Endothelial cell of umbilical vein (primary cell): ENCODE results near the gene PSTPIP1. TPM values are rescaled to one million over a fixed set of nuclear protein-coding genes. Genes with fewer than 3 reads are reported as not detected.
A peak's percentile ranks its signal among the peaks of the same experiment; 100 is the strongest.

Experiments
- BruUV-seq: library from RNA; stranded (reverse); fragments of 400-500 nt; replicated peaks from 2 replicates; lab custom pipeline; 2021; lab: Mats Ljungman, UMichigan
- CTCF ChIA-PET: fragments of 300-600, 350-600 bp; sonication (Branson Sonifier 250); formaldehyde crosslinking; loops from one replicate; lab custom pipeline; 2021; ENCODE audit warnings: antibody characterized with exemption, inconsistent platforms; lab: Charles Lee
- POLR2A ChIA-PET: fragments of 300-600, 350-600 bp; sonication (Branson Sonifier 250); formaldehyde crosslinking; loops from one replicate; lab custom pipeline; 2021; ENCODE audit warnings: antibody characterized with exemption, inconsistent platforms; lab: Charles Lee
- DNase-seq: peaks from one replicate; pipeline ENCODE4 v3.0.0-alpha.2; 2011; ENCODE audit warnings: low read depth, low spot score
- FAIRE-seq: peaks from 2 replicates; lab custom pipeline; 2011; peaks lifted over from hg19 to GRCh38; lab: Jason Lieb, UNC
- H2AFZ ChIP-seq: 2 replicates; pipeline ENCODE4 v1.6.0; 2012; ENCODE audit warnings: low read depth, low read length, control low read depth, inconsistent platforms
- H3K27ac ChIP-seq: 2 replicates; pipeline ENCODE4 v1.5.1; 2011; ENCODE audit warnings: low read depth, mild to moderate bottlenecking, control low read depth, low read length, moderate library complexity; ENCODE audit not compliant: insufficient read depth
- H3K27me3 ChIP-seq, 2 experiments: 2 replicates each; pipeline versions ENCODE4 v1.6.0 to v1.6.1; 2011; ENCODE audit warnings: low read length in 2 of 2, mixed read lengths in 1 of 2; ENCODE audit not compliant: control insufficient read depth in 2 of 2, insufficient read depth in 2 of 2
- H3K36me3 ChIP-seq, 2 experiments: 2 replicates in 1 of 2; 3 replicates in 1 of 2; pipeline ENCODE4 v1.5.1; 2011; ENCODE audit warnings: low read length in 2 of 2, mild to moderate bottlenecking in 1 of 2, moderate library complexity in 1 of 2; ENCODE audit not compliant: control insufficient read depth in 2 of 2, insufficient read depth in 2 of 2; ENCODE audit errors: extremely low read depth in 1 of 2
- H3K4me1 ChIP-seq: 3 replicates; pipeline ENCODE4 v1.5.1; 2011; ENCODE audit warnings: mild to moderate bottlenecking, low read length; ENCODE audit not compliant: control insufficient read depth, insufficient read depth; ENCODE audit errors: extremely low read depth
- H3K4me2 ChIP-seq: 2 replicates; pipeline ENCODE4 v1.6.1; 2011; ENCODE audit warnings: low read length, control low read depth, mixed read lengths; ENCODE audit not compliant: insufficient read depth
- H3K4me3 ChIP-seq, 3 experiments: fragments of 200-600 bp in 1 of 3; sonication (generic), shearing (Covaris generic) in 1 of 3; replicated peaks in 1 of 3; 2 replicates each; pipeline ENCODE4 v1.5.1; 2011 to 2016; ENCODE audit warnings: control low read depth in 3 of 3, low read length in 3 of 3, mild to moderate bottlenecking in 2 of 3, inconsistent platforms in 1 of 3, low read depth in 1 of 3, moderate library complexity in 1 of 3; ENCODE audit not compliant: insufficient read depth in 1 of 3
- H3K79me2 ChIP-seq: 2 replicates; pipeline ENCODE4 v1.6.0; 2012; ENCODE audit warnings: low read length, inconsistent platforms; ENCODE audit not compliant: control insufficient read depth, insufficient read depth
- H3K9ac ChIP-seq: replicated peaks from 2 replicates; pipeline ENCODE3; 2011; ENCODE audit warnings: low read length, control low read depth; ENCODE audit not compliant: insufficient read depth; ENCODE audit errors: extremely low read depth
- H3K9me1 ChIP-seq: replicated peaks from 3 replicates; pipeline ENCODE4 v1.6.0; 2011; ENCODE audit warnings: mild to moderate bottlenecking, low read length; ENCODE audit not compliant: control insufficient read depth, insufficient read depth; ENCODE audit errors: extremely low read depth
- H3K9me3 ChIP-seq: replicated peaks from 2 replicates; pipeline ENCODE4 v1.5.1; 2012; ENCODE audit warnings: low read length, inconsistent platforms; ENCODE audit not compliant: control insufficient read depth, insufficient read depth
- H4K20me1 ChIP-seq: replicated peaks from 2 replicates; pipeline ENCODE3; 2011; ENCODE audit warnings: mild to moderate bottlenecking, low read length; ENCODE audit not compliant: control insufficient read depth, insufficient read depth; ENCODE audit errors: extremely low read depth
- CTCF ChIP-seq, 2 donors: IDR thresholded peaks; 1 replicate in 1 of 2; 2 replicates in 1 of 2; pipeline ENCODE4 v1.5.1; 2011; ENCODE audit warnings: low read length in 2 of 2, mild to moderate bottlenecking in 2 of 2, moderate library complexity in 2 of 2, control low read depth in 1 of 2, inconsistent platforms in 1 of 2, low read depth in 1 of 2; ENCODE audit not compliant: insufficient read depth in 1 of 2; ENCODE audit errors: extremely low read depth in 1 of 2
- EZH2 ChIP-seq: IDR thresholded peaks from 2 replicates; pipeline ENCODE4 v1.6.1; 2012; ENCODE audit warnings: borderline replicate concordance, low read depth, mild to moderate bottlenecking, moderate library complexity, low read length, inconsistent platforms; ENCODE audit not compliant: severe bottlenecking
- FOS ChIP-seq: IDR thresholded peaks from 2 replicates; pipeline ENCODE4 v1.6.1; 2011; ENCODE audit warnings: mild to moderate bottlenecking, low read length, moderate library complexity, borderline replicate concordance; ENCODE audit not compliant: insufficient read depth
- GATA2 ChIP-seq: IDR thresholded peaks from 2 replicates; pipeline ENCODE4 v1.7.0; 2011; ENCODE audit warnings: low read depth, mild to moderate bottlenecking, moderate library complexity, mixed read lengths, low read length; ENCODE audit not compliant: insufficient read length, insufficient read depth
- JUN ChIP-seq: IDR thresholded peaks from 2 replicates; pipeline ENCODE4 v1.6.1; 2011; ENCODE audit warnings: borderline replicate concordance, low read depth; ENCODE audit not compliant: insufficient read length, insufficient read depth
- MAX ChIP-seq: IDR thresholded peaks from 2 replicates; pipeline ENCODE4 v1.6.1; 2011; ENCODE audit not compliant: insufficient read depth, insufficient read length
- MYC ChIP-seq: IDR thresholded peaks from one replicate; pipeline ENCODE4 v1.6.1; 2011; ENCODE audit warnings: mild to moderate bottlenecking, low read depth, low read length
- POLR2A ChIP-seq: IDR thresholded peaks from 2 replicates; pipeline ENCODE4 v1.6.1; 2012; ENCODE audit warnings: low read depth, mild to moderate bottlenecking, control low read depth, low read length
- POLR2AphosphoS5 ChIP-seq: IDR thresholded peaks from 2 replicates; pipeline ENCODE4 v1.6.1; 2012; ENCODE audit warnings: low read depth, mild to moderate bottlenecking, control low read depth, low read length, moderate library complexity; ENCODE audit not compliant: insufficient read depth
- dilution Hi-C: fragments of 300-500 bp; cut with MboI; formaldehyde crosslinking; loops from one replicate; pipeline ENCODE4 v1.15.0; 2019; ENCODE audit warnings: low sequenced_read_pairs; ENCODE audit not compliant: extremely low pct_ligation_motif_present
- intact Hi-C: fragments of 100-400 bp; cut with micrococcal nuclease; formaldehyde crosslinking; loops from one replicate; pipeline ENCODE4 v1.10.0; 2022
- polyA plus RNA-seq, 4 experiments: library from polyadenylated mRNA; depleted of rRNA in 3 of 4; stranded (reverse) in 3 of 4; unstranded in 1 of 4; fragments of >200 nt; gene quantifications; 2 replicates each; pipeline versions ENCODE4 v1.2.1 to v1.2.3, GENCODE V29; 2011 to 2012; ENCODE audit warnings: missing spikeins in 1 of 4
- total RNA-seq: library from RNA; stranded (reverse); gene quantifications from 2 replicates; pipeline ENCODE4 v1.2.3, GENCODE V29; 2021

The PSTPIP1 gene
- total and polyA plus RNA-seq, 2 donors (not counting 3 experiments of a cell fraction or from before 2014, with no cell fraction given), result not detected

GRCh38 chr15:77040673-77041072 lies 45.7 kb downstream of the PSTPIP1 start:
- no TSS peak for BruUV-seq
- peaks cover 0 to 15% of the 10 kb centered on the region in 2 experiments for H3K36me3 ChIP-seq
- H3K27me3 ChIP-seq, result no peaks in the 10 kb centered on the region
- dilution Hi-C loops, result no loop called here
- no peaks in the 10 kb centered on the region for H3K9me3 ChIP-seq
- no peaks in the 10 kb centered on the region for H4K20me1 ChIP-seq
- intact Hi-C loops, result loop anchor here (2.0 kb wide), 1 partner anchor 26 kb away; no protein-coding TSS in a partner anchor
- H3K9me1 ChIP-seq, result no peaks in the 10 kb centered on the region
- CTCF ChIA-PET, result interaction anchor here (2.2 kb wide), 1 partner anchor 20 kb away, joined by 6 read pairs; no protein-coding TSS in a partner anchor
- no peak overlapping the region for H2AFZ ChIP-seq
- H3K79me2 ChIP-seq, result no peaks in the 10 kb centered on the region
- H3K4me3 ChIP-seq, result no peak overlapping the region
- TF ChIP-seq MYC (no peak), EZH2 (no peak), CTCF (IDR thresholded peaks at IDR 0.05; ENCODE audit: extremely low read depth in 1 of 2, insufficient read depth in 1 of 2, low read depth in 1 of 2, low read length in 2 of 2) (no peak), JUN (no peak), MAX (no peak), FOS (no peak), POLR2AphosphoS5 (no peak), POLR2A (no peak), GATA2 (no peak)
- FAIRE-seq (peak; percentile 35), DNase-seq (peak; percentile 36)
- no peak overlapping the region for H3K9ac ChIP-seq
- POLR2A ChIA-PET, result no interaction called here
- H3K27ac ChIP-seq, result no peak overlapping the region
- H3K4me2 ChIP-seq, result no peak overlapping the region
- H3K4me1 ChIP-seq, result no peaks in the 10 kb centered on the region
